Esophagus muscularis mucosa (tissue), 4 donors: ENCODE measurements around the gene AATK.
"Not testable (repeated sequence)": the region's sequence is repeated elsewhere in the genome, so short reads cannot be mapped to it uniquely, and the experiment has no call there.

Experiments
- CTCF ChIP-seq, 3 experiments: fragments of 200-600 bp in 2 of 3; fragments of 450-650 bp in 1 of 3; sonication (generic) in 2 of 3; IDR thresholded peaks; one replicate each; pipeline ENCODE4 v1.5.1; 2017 to 2019; ENCODE audit warnings: antibody characterized with exemption in 3 of 3, mild to moderate bottlenecking in 2 of 3, moderate library complexity in 1 of 3
- EP300 ChIP-seq: sonication (generic); formaldehyde crosslinking; IDR thresholded peaks from one replicate; pipeline ENCODE4 v1.6.1; 2017; ENCODE audit warnings: antibody characterized with exemption
- POLR2A ChIP-seq: fragments of 450-650 bp; IDR thresholded peaks from one replicate; pipeline ENCODE4 v1.6.1; 2017; ENCODE audit warnings: antibody characterized with exemption, moderate library complexity, mild to moderate bottlenecking, low read depth
- POLR2AphosphoS5 ChIP-seq, 2 donors: sonication (generic); formaldehyde crosslinking; IDR thresholded peaks; one replicate each; pipeline ENCODE4 v1.6.1; 2017; ENCODE audit warnings: antibody characterized with exemption in 2 of 2

- not testable (repeated sequence) for TF ChIP-seq POLR2A; CTCF (IDR thresholded peaks at IDR 0.05); EP300; POLR2AphosphoS5 (IDR thresholded peaks at IDR 0.05)
Observed at GRCh38 chr17:81078026-81078913, 87.8 kb downstream of the AATK start.
